SH-SY5Y (cell line): ENCODE results near the gene GLI3.

Experiments used
- GATA2 ChIP-seq: IDR thresholded peaks from 2 replicates; pipeline ENCODE4 v1.6.1; 2011; ENCODE audit warnings: mild to moderate bottlenecking, low read depth, low read length
- GATA3 ChIP-seq: IDR thresholded peaks from 2 replicates; pipeline ENCODE4 v1.6.1; 2011; ENCODE audit warnings: low read depth, mild to moderate bottlenecking, low read length, moderate library complexity

Gene GLI3

GRCh38 chr7:42115795-42116194 is 121.2 kb downstream of the GLI3 start:
- TF ChIP-seq GATA3 (no peak), GATA2 (no peak)

GRCh38 chr7:42110333-42110732 is 126.7 kb downstream of the GLI3 start:
- TF ChIP-seq GATA3, result no peak
- no peak for TF ChIP-seq GATA2

- no peak for TF ChIP-seq GATA3
- TF ChIP-seq GATA2, result no peak
Measured at GRCh38 chr7:42108803-42109528, 128.0 kb downstream of the GLI3 start.

GRCh38 chr7:42107484-42108240 is 129.3 kb downstream of the GLI3 start:
- TF ChIP-seq GATA3 (no peak), GATA2 (no peak)

- TF ChIP-seq GATA2 (no peak), GATA3 (no peak)
Measured at GRCh38 chr7:42106562-42106961, 130.4 kb downstream of the GLI3 start.

- TF ChIP-seq GATA3 (no peak), GATA2 (no peak)
Measured at GRCh38 chr7:42105554-42106358, 131.3 kb downstream of the GLI3 start.

GRCh38 chr7:42104694-42105093 is 132.3 kb downstream of the GLI3 start:
- TF ChIP-seq GATA3, result no peak
- no peak for TF ChIP-seq GATA2

GRCh38 chr7:42104231-42104630 is 132.8 kb downstream of the GLI3 start:
- TF ChIP-seq GATA2 (no peak), GATA3 (no peak)

- TF ChIP-seq GATA3, result no peak
- no peak for TF ChIP-seq GATA2
Measured at GRCh38 chr7:42103456-42103855, 133.6 kb downstream of the GLI3 start.

GRCh38 chr7:42103020-42103419 is 134.0 kb downstream of the GLI3 start:
- TF ChIP-seq GATA2 (no peak), GATA3 (no peak)

- no peak for TF ChIP-seq GATA3
Measured at GRCh38 chr7:42102301-42102700, 134.7 kb downstream of the GLI3 start.

GRCh38 chr7:42100156-42100508 is 136.9 kb downstream of the GLI3 start:
- TF ChIP-seq GATA3, result no peak
- no peak for TF ChIP-seq GATA2

- no peak for TF ChIP-seq GATA2
- TF ChIP-seq GATA3, result no peak
Measured at GRCh38 chr7:42099470-42100155, 137.4 kb downstream of the GLI3 start.

- TF ChIP-seq GATA2 (no peak), GATA3 (no peak)
Measured at GRCh38 chr7:42099066-42099465, 137.9 kb downstream of the GLI3 start.
